ENCODE measurements around the gene ADAMTS13. TPM values are rescaled to one million over a fixed set of nuclear protein-coding genes. Genes with fewer than 3 reads are reported as not detected.

The ADAMTS13 gene
- total and polyA plus RNA-seq, 2 donors = 1.8 to 3.7 TPM

DNA sequence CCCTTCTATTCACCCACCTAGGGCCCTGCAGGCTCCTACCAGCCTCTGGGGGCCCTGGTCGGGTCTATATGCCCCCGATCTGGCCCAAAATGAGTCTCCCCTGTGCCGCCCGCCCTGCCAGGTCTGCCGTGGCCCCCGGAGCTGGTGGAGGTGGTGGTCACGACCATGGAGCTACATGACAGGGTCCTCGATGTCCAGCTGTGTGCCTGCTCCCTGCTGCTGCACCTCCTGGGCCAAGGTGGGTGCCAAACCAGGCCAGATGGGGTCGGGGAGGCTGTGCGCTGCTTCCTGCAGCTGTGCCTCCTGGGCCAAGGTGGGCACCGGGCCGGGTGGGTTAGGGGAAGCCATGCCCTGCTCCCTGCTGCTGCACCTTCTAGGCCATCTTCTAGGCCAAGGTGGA, 21.9 kb upstream of the ADAMTS13 start:
- H3K4me3 ChIP-seq (ENCODE audit: low read depth, low read length) = no peak overlapping the region
- WGBS = 91% methylated on average over 12 of the region's 12 CpGs
- no peak for DNase-seq (ENCODE audit: extremely low spot score)
- H3K4me1 ChIP-seq (ENCODE audit: insufficient read depth) = no peaks in the 10 kb centered on the region
- no peak overlapping the region for H3K27ac ChIP-seq (ENCODE audit: low read depth)
- H3K36me3 ChIP-seq (ENCODE audit: insufficient read depth) = peaks cover 2% of the 10 kb centered on the region

DNA sequence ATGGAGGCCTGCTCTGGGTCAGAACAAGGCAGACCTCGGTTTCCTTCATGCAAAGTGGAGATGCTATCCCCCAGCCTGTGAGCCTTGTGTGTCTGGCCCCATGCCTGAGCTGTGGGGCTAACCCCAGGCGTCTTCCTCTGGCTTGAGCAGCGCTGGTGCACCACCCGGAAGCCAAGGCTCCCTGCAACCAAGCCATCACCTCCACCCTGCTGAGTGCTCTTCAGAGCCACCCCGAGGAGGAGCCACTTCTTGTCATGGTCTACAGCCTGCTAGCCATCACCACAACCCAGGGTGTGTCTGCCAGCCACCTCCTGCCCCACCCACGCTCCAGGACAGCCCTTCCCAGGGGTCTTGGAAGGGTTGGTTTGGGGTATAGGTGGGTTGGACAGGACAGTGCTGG, 20.6 kb upstream of the ADAMTS13 start:
- peaks cover 2% of the 10 kb centered on the region for H3K36me3 ChIP-seq (ENCODE audit: insufficient read depth)
- no peaks in the 10 kb centered on the region for H3K4me1 ChIP-seq (ENCODE audit: insufficient read depth)
- 86% methylated on average over 6 of the region's 6 CpGs for WGBS
- no peak overlapping the region for H3K27ac ChIP-seq (ENCODE audit: low read depth)
- H3K4me3 ChIP-seq (ENCODE audit: low read depth, low read length) = no peak overlapping the region
- no peak for DNase-seq (ENCODE audit: extremely low spot score)

DNA sequence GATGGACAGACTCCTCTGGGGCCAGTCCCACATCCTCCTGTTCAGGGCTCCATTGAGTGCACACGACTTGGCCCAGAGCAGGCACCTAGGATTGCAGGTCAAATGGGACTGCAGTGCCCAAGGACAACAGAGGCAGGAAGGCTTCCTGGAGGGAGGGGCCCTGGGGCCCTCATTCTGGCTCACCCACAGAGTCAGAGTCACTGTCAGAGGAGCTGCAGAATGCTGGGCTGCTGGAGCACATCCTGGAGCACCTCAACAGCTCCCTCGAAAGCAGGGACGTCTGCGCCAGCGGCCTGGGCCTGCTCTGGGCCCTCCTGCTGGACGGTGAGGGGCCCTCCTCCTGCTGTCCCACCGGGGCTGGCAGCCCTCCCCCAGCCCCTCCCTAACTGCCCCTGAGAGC, 19.5 kb upstream of the ADAMTS13 start:
- no peak overlapping the region for H3K27ac ChIP-seq (ENCODE audit: low read depth)
- H3K4me1 ChIP-seq (ENCODE audit: insufficient read depth) = no peaks in the 10 kb centered on the region
- no peak for DNase-seq (ENCODE audit: extremely low spot score)
- 68% methylated on average over 7 of the region's 7 CpGs for WGBS
- H3K36me3 ChIP-seq (ENCODE audit: insufficient read depth) = peaks cover 2% of the 10 kb centered on the region
- no peak overlapping the region for H3K4me3 ChIP-seq (ENCODE audit: low read depth, low read length)

DNA sequence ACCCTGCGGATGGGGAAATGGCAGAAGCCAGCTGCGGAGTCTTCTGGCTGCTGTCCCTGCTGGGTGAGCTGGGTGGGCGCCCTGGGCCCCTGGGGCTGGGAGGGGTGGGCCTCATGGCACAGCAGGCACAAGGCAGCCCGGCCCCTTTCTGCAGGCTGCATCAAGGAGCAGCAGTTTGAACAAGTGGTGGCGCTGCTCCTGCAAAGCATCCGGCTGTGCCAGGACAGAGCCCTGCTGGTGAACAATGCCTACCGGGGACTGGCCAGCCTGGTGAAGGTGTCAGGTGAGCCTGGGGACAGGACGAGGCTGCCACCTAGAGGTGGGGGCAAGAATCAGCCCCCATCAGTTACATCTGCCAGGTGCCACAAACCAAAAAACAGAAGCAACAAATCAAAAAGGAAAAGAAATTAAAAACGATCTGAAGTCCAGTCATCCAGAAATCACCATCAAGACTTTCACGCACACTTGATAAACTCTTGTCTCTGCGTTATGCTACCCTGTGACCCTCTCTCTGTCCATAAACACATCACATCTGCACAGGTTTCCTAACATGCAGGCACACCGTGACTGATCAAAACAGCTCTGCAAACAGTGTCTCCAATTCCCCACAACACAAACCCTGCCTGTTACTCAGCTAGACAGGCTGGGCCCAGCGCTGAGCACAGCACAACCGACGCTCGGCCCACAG, 18.3 kb upstream of the ADAMTS13 start:
- Histone ChIP-seq H3K4me3 (ENCODE audit: low read depth, low read length) (no peak overlapping the region), H3K36me3 (ENCODE audit: insufficient read depth) (peaks cover 4% of the 10 kb centered on the region), H3K27ac (ENCODE audit: low read depth) (no peak overlapping the region), H3K4me1 (ENCODE audit: insufficient read depth) (no peaks in the 10 kb centered on the region)
- no peak for DNase-seq (ENCODE audit: extremely low spot score)
- WGBS = 82% methylated on average over 16 of the region's 16 CpGs

DNA sequence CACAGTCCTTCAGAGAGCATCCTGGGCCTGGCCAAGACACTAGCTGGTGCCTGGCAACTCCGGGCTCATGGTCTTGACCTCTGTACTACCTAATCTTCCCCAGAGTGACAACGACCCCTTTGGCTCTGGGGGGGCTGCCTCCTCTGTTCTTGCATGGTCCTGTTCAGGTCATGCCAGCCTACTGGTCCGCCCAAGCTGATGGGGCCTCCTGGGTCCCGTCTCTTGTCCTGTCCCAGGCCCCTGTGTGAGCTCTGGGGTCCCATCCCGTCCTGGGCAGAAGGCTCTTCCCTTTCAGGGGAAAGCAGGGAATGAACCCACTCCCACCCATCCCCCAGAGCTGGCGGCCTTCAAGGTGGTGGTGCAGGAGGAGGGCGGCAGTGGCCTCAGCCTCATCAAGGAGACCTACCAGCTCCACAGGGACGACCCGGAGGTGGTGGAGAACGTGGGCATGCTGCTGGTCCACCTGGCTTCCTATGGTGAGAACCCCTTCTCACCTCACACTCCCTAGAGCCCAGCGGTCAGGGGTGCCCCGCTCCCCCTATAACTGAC, 17.6 kb upstream of the ADAMTS13 start:
- H3K4me1 ChIP-seq (ENCODE audit: insufficient read depth) = no peaks in the 10 kb centered on the region
- peaks cover 4% of the 10 kb centered on the region for H3K36me3 ChIP-seq (ENCODE audit: insufficient read depth)
- WGBS = 90% methylated on average over 12 of the region's 12 CpGs
- H3K4me3 ChIP-seq (ENCODE audit: low read depth, low read length) = no peak overlapping the region
- no peak overlapping the region for H3K27ac ChIP-seq (ENCODE audit: low read depth)
- DNase-seq (ENCODE audit: extremely low spot score) = no peak

DNA sequence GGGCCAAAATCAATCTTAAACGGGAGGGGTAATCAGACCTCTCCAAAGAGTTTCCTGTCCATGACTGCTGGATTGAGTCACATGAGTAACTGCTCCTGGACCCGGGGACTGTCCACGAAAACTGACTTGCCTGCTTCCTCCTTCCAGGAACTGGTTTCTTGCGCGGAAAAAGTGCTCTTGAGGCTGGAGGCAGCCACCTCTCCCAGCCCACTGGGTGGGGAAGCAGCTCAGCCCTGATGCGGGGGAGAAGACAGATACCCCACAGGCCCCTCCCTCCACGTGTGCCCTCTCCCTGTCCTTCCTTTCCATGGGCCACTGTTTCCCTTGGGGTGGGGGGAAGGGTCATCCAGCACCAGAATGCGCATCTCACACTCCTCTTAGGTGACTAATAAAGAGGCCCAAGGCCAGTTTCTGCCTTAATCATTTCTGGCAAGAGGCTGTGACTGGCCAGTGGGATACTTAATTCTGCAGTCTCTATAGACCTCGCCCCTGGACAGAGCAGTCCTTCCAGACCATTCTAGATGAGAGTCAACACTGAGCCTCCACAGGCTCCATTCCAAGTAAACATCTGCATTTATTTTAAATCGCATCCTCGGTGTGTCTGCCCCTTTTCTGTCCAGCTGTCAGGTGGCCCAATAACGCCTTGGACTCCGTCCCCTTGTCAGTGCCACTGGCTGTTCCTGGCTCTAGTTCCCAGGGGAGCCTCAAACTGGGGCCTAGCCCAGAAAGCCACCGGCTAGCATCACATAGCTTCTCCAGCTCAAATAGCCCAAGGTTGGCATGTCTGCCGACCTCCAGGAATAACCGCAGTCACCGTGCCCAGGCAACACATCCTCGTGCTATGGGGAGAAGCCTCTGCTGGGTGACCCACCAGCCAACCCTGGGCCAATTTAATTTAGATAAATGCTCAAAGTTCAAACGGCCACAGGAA, 16.4 kb upstream of the ADAMTS13 start:
- Histone ChIP-seq H3K4me3 (ENCODE audit: low read depth, low read length) (no peak overlapping the region), H3K4me1 (ENCODE audit: insufficient read depth) (no peaks in the 10 kb centered on the region), H3K27ac (ENCODE audit: low read depth) (no peak overlapping the region), H3K36me3 (ENCODE audit: insufficient read depth) (peaks cover 5% of the 10 kb centered on the region)
- DNase-seq (ENCODE audit: extremely low spot score) = no peak
- WGBS = 79% methylated on average over 19 of the region's 19 CpGs

DNA sequence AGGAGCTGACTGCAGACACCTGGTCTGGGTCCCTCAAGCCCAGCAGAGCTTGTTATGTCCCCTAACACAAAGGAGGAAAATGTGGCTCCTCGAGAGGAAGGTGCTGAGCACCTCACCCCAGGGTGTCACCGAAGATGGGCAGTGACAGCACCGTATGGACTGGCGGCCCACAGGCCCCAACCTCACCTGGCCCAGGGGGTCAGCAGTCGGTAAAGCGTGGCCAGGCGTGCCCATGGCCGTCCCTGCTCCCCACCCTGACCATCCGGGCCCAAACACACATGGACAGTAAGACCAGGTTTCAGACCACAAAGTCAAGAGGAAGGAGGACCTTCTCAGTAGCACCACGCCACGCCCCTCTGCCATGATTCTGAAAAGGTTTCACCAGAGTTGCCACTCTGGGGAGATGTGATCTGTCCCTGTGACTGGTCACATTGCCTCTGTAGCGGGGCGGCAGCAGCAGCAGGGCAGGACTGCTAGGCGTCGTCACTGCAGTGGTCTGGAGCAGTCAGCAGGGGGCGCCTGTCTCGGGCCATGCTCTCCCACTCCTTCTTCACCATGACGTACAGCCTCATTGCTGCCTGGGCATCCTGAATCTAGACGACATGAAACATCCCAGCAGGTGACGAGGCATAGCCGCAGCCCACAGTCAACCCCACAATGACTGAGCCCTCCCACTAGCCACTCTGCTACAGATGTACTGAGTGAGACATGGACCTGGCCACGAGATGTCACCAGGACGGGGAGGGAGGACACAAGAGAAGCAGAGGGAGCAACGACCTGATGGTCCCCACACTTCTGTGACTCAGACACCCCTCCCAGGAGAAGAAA, 15.5 kb upstream of the ADAMTS13 start:
- H3K27ac ChIP-seq (ENCODE audit: low read depth) = no peak overlapping the region
- H3K4me3 ChIP-seq (ENCODE audit: low read depth, low read length) = no peak overlapping the region
- no peaks in the 10 kb centered on the region for H3K4me1 ChIP-seq (ENCODE audit: insufficient read depth)
- no peak for DNase-seq (ENCODE audit: extremely low spot score)
- WGBS = 54% methylated on average over 24 of the region's 24 CpGs
- H3K36me3 ChIP-seq (ENCODE audit: insufficient read depth) = peaks cover 5% of the 10 kb centered on the region

DNA sequence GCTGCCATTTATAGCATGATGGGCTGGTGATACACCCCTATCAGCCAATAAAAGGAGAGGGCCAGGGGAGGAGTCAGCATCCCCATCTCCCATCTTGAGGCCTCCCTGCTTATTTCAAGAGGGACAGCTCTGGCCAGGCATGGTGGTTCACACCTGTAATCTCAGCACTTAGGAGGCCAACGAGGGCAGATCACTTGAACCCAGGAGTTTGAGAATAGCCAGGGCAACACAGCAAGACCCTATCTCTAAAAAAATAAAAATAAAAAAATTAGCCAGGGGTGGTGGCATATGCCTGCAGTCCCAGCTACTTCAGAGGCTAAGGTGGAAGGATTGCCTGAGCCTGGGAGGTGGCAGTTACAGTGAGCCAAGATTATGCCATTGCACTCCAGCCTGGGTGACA, 14.1 kb upstream of the ADAMTS13 start:
- no peak overlapping the region for H3K4me3 ChIP-seq (ENCODE audit: low read depth, low read length)
- H3K36me3 ChIP-seq (ENCODE audit: insufficient read depth) = peaks cover 5% of the 10 kb centered on the region
- no peaks in the 10 kb centered on the region for H3K4me1 ChIP-seq (ENCODE audit: insufficient read depth)
- 98% methylated on average over 1 of the region's 1 CpG for WGBS
- DNase-seq (ENCODE audit: extremely low spot score) = no peak
- H3K27ac ChIP-seq (ENCODE audit: low read depth) = no peak overlapping the region

DNA sequence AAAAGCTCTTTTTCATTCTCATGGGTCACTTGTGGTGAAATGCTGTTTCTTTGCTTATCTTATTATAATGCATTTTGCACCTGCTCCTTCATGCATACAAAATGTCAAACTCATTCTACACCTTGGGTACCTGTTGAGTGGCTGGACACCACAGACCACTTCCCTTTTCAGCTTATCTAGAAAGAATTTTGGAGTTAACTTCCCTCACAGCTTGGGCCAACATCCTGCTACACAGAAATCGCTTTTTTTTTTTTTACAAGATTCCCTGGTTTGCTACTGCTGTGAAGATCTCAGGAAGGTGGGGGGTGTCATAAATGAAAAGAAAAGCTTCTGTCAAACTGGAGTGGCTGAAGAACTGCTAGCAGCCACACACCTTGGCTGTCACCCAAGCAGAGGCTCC, 7.0 kb upstream of the ADAMTS13 start:
- Histone ChIP-seq H3K36me3 (ENCODE audit: insufficient read depth) (no peaks in the 10 kb centered on the region), H3K27ac (ENCODE audit: low read depth) (no peak overlapping the region), H3K4me1 (ENCODE audit: insufficient read depth) (no peaks in the 10 kb centered on the region), H3K4me3 (ENCODE audit: low read depth, low read length) (no peak overlapping the region)
- DNase-seq (ENCODE audit: extremely low spot score) = no peak
- 69% methylated on average over 1 of the region's 1 CpG for WGBS

DNA sequence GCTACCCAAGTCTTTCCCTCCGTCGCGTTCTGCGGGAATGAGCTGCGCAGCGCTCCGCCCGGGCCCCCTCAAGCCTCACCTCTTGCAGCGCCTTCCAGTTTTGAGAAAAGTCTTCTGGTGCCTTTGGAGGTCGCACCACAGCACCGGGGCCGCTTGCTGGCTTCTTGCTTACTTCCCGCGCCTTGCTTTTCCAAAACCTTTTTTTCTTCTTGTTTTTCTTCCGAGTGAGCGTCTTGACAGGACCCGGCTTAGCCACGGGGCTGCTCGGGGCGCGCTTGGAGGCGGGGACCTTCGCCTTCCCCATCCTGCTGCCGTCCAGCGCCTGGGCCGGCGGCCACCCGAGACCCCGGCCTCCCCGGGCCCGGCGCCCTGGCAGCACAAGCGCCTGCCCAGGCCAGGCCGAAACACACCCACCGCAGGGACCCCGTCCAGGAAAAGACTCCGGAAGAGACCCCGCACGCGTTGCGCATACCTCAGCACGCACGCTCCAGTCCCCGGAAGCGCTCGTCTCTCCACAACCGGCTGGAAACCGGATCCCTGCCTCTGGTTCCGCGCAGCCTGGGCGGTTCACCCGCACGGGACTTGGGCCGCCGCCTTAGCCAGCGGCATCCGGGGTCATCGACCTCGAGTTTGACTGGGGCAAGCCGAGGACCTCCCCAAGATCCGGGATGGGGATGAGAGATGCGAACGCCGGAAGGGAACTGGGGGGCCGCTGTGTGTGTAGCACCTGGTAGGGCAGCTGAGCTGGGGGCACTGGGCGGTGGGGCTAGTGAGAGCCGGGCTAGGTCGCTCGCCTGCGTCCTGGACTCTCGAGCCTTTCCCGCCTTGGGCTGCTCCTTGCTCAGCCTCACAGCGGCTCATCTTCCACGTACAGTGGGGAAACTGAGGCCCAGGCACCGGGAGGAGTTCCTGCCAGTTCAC, 4.4 kb upstream of the ADAMTS13 start, which contains the start of gene REXO4:
Gene REXO4, minus strand, starts transcription at position 470 of the 921 bp plus-strand sequence. Its CDS starts 166 bp downstream, at position 304.
- WGBS = 2% methylated on average over 75 of the region's 75 CpGs
- no peaks in the 10 kb centered on the region for H3K4me1 ChIP-seq (ENCODE audit: insufficient read depth)
- H3K4me3 ChIP-seq (ENCODE audit: low read depth, low read length) = peak within 1 kb of the TSS; percentile 77
- no peaks in the 10 kb centered on the region for H3K36me3 ChIP-seq (ENCODE audit: insufficient read depth)
- peak; percentile 69 for DNase-seq (ENCODE audit: extremely low spot score)
- peak within 1 kb of the TSS; percentile 79 for H3K27ac ChIP-seq (ENCODE audit: low read depth)

DNA sequence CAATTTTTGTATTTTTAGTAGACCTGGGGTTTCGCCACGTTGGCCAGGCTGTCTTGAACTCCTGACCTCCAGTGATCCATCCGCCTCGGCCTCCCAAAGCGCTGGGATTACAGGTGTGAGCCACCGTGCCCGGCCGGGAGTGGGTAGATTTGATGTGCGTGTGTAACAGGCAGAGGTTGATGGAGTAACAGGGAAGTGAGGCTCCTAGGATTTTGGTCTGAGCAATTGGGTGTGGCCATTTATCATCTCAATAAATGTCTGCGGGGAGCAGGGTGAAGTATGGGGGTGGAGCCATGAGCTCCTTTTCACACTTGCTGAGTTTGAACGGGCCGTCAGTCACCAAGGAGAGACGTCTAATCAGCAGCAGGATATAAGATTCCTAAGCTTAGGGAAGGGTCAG, 3.2 kb upstream of the ADAMTS13 start:
- Histone ChIP-seq H3K4me1 (ENCODE audit: insufficient read depth) (no peaks in the 10 kb centered on the region), H3K36me3 (ENCODE audit: insufficient read depth) (no peaks in the 10 kb centered on the region), H3K4me3 (ENCODE audit: low read depth, low read length) (no peak overlapping the region), H3K27ac (ENCODE audit: low read depth) (no peak overlapping the region)
- 57% methylated on average over 13 of the region's 13 CpGs for WGBS
- DNase-seq (ENCODE audit: extremely low spot score) = no peak

DNA sequence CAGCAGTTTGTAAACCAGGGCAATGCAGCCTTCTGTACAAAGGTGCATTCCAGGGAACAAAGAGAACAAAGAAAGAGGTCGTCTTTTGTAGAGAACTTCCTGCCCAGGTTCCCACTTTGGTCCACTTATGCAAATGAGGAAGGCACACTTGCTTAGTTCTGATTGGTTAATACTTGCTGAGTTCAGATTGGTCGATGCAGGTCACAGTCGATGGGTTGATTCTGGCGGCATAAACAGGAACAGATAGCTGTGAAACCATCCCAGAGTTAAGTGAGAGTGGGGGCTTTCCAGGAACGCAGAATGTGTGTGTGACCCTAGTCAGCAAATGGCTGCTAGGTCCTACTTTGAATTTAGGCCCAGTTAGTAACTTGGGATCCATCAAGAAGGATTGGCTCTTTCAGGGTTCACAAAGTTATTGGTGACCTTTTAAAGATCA, 1.8 kb upstream of the ADAMTS13 start:
- Histone ChIP-seq H3K36me3 (ENCODE audit: insufficient read depth) (no peaks in the 10 kb centered on the region), H3K27ac (ENCODE audit: low read depth) (no peak overlapping the region), H3K4me3 (ENCODE audit: low read depth, low read length) (no peak overlapping the region), H3K4me1 (ENCODE audit: insufficient read depth) (no peaks in the 10 kb centered on the region)
- WGBS = 62% methylated on average over 5 of the region's 5 CpGs
- no peak for DNase-seq (ENCODE audit: extremely low spot score)
